NCI-H82 (cell line): ENCODE measurements around the gene UBE3B.

Experiments used
- DNase-seq: peaks from one replicate; lab custom pipeline; 2025; lab: John Stamatoyannopoulos, UW

UBE3B gene

GRCh38 chr12:109532721-109533486, 55.5 kb downstream of the UBE3B start:
- DNase-seq, result no peak

GRCh38 chr12:109533487-109533740, 56.0 kb downstream of the UBE3B start:
- no peak for DNase-seq

GRCh38 chr12:109534456-109534855, 57.0 kb downstream of the UBE3B start:
- DNase-seq, result no peak

GRCh38 chr12:109535231-109535862, 57.9 kb downstream of the UBE3B start:
- no peak for DNase-seq

GRCh38 chr12:109535863-109536250, 58.4 kb downstream of the UBE3B start:
- DNase-seq, result no peak

GRCh38 chr12:109537136-109537535, 59.7 kb downstream of the UBE3B start:
- DNase-seq, result no peak

GRCh38 chr12:109538191-109538863, 60.9 kb downstream of the UBE3B start:
- peak; percentile 86 for DNase-seq

- DNase-seq, result no peak
These were observed 62.1 kb downstream of the UBE3B start for GRCh38 chr12:109539508-109539907.

GRCh38 chr12:109540526-109541412, 63.3 kb downstream of the UBE3B start:
- DNase-seq, result no peak

- DNase-seq, result peak; percentile 58
These were observed 63.9 kb downstream of the UBE3B start for GRCh38 chr12:109541413-109541726.

- no peak for DNase-seq
These were observed 64.6 kb downstream of the UBE3B start for GRCh38 chr12:109542014-109542413.

GRCh38 chr12:109542876-109543275, 65.4 kb downstream of the UBE3B start:
- DNase-seq, result no peak

- no peak for DNase-seq
These were observed 67.6 kb downstream of the UBE3B start for GRCh38 chr12:109544955-109545531.

- DNase-seq, result no peak
These were observed 68.4 kb downstream of the UBE3B start for GRCh38 chr12:109545826-109546225.

GRCh38 chr12:109547286-109547685, 69.9 kb downstream of the UBE3B start:
- DNase-seq, result no peak

- no peak for DNase-seq
These were observed 70.8 kb downstream of the UBE3B start for GRCh38 chr12:109548258-109548657.

GRCh38 chr12:109549613-109550270, 72.3 kb downstream of the UBE3B start:
- DNase-seq, result peak; percentile 13

GRCh38 chr12:109550281-109550680, 72.8 kb downstream of the UBE3B start:
- DNase-seq, result no peak

GRCh38 chr12:109551108-109551507, 73.7 kb downstream of the UBE3B start:
- DNase-seq, result no peak

- DNase-seq, result no peak
These were observed 75.5 kb downstream of the UBE3B start for GRCh38 chr12:109552971-109553370.

GRCh38 chr12:109553483-109553882, 76.0 kb downstream of the UBE3B start:
- DNase-seq, result no peak
